NOMO-1 (cell line): ENCODE data around the gene MXI1.

Experiments used
- DNase-seq, 2 experiments: peaks; one replicate each; lab custom pipeline; 2025; ENCODE audit not compliant: unreplicated experiment in 2 of 2; lab: John Stamatoyannopoulos, UW

The MXI1 gene

GRCh38 chr10:110207011-110207804 is at the start of gene MXI1:
MXI1 (plus strand) TSS chr10:110207605; CDS start chr10:110207809, 204 bp downstream.
- peak; percentile 73 to 79 for DNase-seq

GRCh38 chr10:110158051-110159005 is 49.1 kb upstream of the MXI1 start:
- DNase-seq = no peak

- no peak for DNase-seq
These were observed 47.3 kb upstream of the MXI1 start for GRCh38 chr10:110160081-110160480.

- peak; percentile 28 to 64 for DNase-seq
These were observed 46.9 kb upstream of the MXI1 start for GRCh38 chr10:110160522-110160921.

GRCh38 chr10:110162741-110163145 is 44.7 kb upstream of the MXI1 start:
- DNase-seq = peak in 1 of 2 experiments; percentile 45

DNA sequence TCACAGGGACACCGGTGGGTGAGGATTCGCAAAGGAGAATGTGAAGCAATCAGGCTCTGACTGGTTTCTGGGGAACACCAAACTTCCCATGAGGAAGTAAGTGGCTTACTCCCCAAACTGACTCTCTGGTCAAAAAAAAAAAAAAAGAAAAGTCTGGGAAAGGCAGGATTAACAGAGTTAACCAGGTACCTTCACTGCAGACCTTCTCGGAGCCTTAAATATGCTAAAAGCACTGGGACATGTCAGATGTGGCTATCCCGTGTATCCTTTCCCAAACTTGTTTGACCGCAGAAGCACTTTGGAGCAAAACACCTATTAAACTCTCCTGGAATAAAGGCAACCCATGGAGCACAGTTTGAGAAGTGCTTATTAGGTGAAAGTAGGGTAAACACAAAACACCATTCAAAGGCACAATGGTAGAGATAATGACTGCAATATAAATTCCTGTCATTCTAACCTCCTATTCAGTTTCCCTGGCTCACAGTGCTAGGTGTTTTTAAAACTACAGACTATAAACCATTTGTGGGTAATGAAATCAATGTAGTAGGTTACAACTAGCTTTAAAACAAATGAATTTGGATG is 44.1 kb upstream of the MXI1 start:
- DNase-seq = no peak

DNA sequence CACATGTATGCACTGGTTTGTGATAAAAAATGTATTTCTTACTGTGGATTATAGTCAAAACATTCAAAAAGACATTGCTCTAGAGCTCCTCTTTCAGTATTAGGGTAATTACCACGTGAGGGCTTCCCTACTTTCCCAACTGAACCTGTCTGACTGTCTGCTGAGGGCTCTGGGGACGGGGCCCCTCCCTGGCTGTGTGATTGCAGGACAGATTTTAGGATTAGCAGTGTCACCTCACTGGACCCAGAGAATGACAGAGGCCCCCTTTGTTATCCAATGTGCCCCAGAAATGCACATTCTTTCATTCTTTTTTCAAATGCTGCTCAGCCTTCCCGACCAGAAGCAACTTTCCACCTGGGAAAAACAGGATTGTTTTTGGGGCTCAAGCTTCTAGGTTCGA is 43.6 kb upstream of the MXI1 start:
- DNase-seq = no peak

DNA sequence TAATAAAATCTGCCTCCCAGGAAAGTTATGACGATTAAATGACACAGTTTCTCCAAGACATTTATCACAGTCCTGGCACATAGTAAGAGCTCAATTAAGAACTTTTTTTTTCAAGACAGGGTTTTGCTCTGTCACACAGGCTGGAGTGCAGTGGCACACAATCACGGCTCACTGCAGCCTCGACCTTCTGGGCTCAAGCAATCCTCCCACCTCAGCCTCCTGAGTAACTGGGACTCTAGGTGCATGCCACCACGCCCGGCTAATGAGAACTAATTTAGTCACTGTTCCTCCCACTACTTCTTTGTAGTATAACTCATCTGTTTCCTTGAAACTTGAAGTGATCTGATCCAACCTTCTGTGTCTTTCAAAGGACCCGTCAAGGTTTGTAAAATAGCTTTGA is 42.2 kb upstream of the MXI1 start:
- DNase-seq = no peak

- DNase-seq = no peak
These were observed 40.3 kb upstream of the MXI1 start for GRCh38 chr10:110167149-110167548.

DNA sequence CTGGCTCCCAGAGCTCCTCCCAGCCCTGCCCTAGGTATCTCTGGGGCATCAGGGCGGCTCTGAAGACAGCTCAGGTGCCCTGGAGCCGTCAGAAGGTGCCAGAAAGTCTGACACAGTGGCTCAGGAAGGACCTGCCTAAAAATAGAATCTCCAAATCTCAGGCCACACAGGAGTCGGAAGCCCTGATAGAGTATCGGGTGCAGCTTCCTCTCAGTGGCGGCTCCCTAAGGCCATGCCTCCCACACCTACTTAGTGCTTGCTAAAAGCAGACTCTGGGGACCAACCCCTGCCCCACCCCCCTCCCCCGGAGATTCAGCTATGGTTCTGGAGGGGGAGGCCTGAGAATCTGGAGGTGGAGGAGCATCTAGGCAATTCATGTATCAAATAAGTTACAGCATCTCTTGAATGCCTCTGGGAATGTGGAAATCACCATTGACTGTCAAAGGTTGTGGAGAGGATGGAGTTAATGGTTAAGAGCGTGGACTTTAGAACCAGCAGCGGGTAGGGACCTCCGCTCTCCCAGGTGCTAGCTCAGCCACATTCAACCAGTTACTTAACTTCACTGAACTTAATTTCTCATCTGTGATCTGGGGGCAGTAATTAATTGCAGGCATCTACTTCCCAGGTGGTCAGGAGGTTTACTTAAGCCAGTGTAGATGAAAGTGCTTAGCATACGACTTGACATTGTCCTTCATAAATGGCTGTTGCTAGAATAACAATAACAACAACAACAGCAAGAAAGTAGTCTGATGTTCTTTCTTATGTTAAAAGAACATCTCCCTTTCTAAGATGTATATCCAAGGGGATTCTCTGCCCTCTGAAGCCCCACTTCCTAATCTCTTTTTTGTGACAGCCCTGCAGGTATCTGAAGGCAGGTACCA is 38.6 kb upstream of the MXI1 start:
- DNase-seq = no peak

- no peak for DNase-seq
These were observed 37.8 kb upstream of the MXI1 start for GRCh38 chr10:110169586-110169985.

DNA sequence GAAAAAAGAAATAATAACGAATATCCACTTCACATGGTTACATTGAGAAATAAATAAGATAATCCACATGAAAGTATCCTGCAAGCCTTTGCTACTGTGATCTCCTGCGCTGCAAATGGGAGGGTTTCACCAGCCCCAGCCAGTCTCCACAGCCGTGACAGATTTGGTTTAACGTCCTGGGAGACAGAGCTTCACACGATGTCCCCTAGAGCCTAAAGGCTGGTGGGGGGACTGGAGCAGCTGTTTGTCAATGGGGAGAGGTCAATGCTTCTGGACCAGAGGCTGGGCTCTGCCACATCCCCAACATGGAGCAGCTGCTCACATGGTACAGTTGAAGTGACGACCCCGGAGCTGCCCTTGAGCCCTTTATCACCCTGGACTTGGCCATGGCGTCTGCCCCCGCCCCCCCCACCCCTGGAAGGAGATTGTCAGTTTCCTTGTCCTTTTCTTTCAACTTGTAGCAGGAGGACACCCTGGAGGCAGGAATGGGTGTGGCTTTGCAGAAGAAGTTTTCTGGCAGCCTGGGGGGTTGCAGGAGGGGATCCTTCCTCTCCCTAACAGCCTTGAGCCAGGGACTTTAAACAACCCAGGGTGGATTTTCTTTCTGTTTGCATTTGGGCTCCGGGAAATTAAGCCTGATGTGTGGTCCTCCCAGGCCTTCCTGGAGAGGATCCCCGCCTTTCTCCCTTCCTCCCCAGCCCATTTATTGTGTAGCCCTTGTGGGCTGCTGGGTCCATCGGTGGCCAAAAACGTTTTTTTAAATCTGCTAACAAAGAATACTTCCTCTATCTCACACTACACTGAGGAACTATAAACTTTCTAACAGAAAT is 37.0 kb upstream of the MXI1 start:
- DNase-seq = peak; percentile 14 to 54

- no peak for DNase-seq
These were observed 36.4 kb upstream of the MXI1 start for GRCh38 chr10:110171032-110171431.

DNA sequence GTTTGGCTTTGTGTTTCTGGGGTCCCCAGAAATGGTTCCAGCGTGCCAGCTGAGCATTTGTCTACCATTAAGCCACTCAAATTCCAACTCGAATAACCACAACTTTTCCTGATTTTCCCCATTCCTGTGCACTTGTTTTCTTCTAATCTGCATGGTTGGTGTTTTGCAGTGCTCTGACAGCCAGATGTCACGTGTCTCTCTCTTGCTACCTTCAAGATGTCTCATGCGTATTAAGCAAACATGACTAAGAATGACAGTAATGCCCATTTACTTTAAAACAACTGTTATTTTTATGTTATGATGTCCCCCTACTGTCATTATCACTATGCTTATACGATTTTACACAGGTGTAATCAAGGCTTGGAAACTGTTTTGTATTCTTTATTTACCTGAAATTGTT is 35.2 kb upstream of the MXI1 start:
- no peak for DNase-seq

GRCh38 chr10:110174201-110174600 is 33.2 kb upstream of the MXI1 start:
- no peak for DNase-seq

DNA sequence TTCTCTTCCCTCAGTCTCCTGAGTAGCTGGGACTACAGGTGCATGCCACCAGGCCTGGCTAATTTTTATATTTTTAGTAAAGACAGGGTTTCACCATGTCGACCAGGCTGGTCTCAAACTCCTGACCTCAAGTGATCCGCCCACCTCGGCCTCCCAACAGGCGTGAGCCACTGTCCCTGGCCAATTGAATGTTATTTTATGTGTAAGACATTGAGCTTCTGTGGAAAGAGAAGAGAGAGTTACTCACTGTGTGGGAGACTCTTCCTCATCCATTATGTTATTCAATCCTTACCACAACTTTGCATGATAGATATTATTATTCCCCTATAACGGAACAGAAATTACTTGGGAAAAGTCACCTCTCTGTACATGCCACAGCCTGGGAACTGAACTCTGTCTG is 32.6 kb upstream of the MXI1 start:
- no peak for DNase-seq

- DNase-seq = no peak
These were observed 32.0 kb upstream of the MXI1 start for GRCh38 chr10:110175406-110175805.

DNA sequence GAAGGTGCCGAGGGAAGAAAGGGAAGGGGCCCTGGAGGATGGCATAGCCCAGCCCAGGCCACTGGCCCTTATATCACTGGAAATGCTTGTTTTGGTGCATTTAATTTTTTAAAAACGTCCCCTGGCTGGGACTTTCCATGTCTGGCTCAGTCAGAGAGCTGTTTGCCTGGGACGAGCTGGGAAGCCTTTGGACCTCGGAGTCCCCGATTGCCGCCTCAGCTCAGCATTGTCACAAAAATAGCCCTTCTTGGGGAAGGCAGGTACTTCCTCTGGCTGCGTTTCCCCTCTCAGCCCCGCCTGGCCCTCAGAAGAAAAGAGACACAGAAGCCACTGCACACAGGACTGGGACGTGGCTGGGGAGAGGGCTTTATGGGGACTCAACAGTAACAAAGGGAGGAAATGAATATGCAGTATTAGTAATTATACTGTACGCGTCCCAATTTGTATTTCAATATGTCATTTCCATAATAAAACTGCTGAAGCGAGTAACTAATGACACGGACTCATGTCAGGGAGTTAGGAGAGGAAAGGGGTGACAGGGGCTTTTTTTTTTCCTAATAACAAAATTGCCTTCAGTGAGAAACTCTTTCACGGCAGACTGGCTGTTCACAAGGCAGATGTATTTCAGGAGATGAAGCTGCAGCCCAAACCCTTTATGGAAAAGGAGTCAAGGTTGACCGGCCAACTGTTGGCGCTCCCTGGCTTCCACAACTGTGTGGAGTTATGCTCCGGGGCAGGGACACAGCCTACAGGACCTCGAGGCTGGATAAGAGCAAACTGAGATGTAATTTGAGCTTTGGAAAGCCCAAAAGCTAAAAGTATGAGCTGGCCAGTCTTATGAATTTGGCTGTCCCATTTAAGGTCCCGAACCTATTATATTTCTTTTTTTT is 31.0 kb upstream of the MXI1 start:
- DNase-seq = peak; percentile 14 to 37
